ENCODE measurements around the gene RASGRP4. TPM values are rescaled to one million over a fixed set of nuclear protein-coding genes. Genes with fewer than 3 reads are reported as not detected.

Gene RASGRP4
- total and polyA plus RNA-seq, 10 of the 15 experiments (the other 5 are each of a cell fraction or from before 2014, with no cell fraction given), result 0.24 to 7.4 (median 3.3) TPM

- in situ Hi-C loops (cut with MboI) (no loop called here), intact Hi-C loops (cut with micrococcal nuclease; ENCODE audit: unreplicated experiment) (loop anchor here (5.0 kb wide), 1 partner anchor 152 kb away; no protein-coding TSS in a partner anchor)
- TF ChIP-seq POLR2A (IDR thresholded peaks at IDR 0.05; ENCODE audit: low read depth, low read length) (peak; percentile 44; the same call in 1 of the 2 replicates), NR2F1 (conservative IDR thresholded peaks at IDR 0.05) (no peak), CBX5 (IDR thresholded peaks at IDR 0.05; ENCODE audit: low read depth) (no peak), CEBPB (IDR thresholded peaks at IDR 0.05; ENCODE audit: borderline replicate concordance in 1 of 2, low read depth in 2 of 2, low read length in 2 of 2) (no peak), PKNOX1 (IDR thresholded peaks at IDR 0.05) (peak; percentile 41; the same call in 1 of the 2 replicates), CTCF (IDR thresholded peaks at IDR 0.05 in 2 of 3, conservative IDR thresholded peaks at IDR 0.05 in 1 of 3; ENCODE audit: control insufficient read depth in 2 of 3, extremely low read depth in 1 of 3, insufficient read depth in 1 of 3, low read depth in 3 of 3, low read length in 3 of 3) (peak in 1 of 3 experiments; percentile 9; a peak in 1 of 6 replicates), POLR2AphosphoS5 (IDR thresholded peaks at IDR 0.05; ENCODE audit: low read length) (peak; percentile 56)
- TF ChIP-seq, protein P1, sequence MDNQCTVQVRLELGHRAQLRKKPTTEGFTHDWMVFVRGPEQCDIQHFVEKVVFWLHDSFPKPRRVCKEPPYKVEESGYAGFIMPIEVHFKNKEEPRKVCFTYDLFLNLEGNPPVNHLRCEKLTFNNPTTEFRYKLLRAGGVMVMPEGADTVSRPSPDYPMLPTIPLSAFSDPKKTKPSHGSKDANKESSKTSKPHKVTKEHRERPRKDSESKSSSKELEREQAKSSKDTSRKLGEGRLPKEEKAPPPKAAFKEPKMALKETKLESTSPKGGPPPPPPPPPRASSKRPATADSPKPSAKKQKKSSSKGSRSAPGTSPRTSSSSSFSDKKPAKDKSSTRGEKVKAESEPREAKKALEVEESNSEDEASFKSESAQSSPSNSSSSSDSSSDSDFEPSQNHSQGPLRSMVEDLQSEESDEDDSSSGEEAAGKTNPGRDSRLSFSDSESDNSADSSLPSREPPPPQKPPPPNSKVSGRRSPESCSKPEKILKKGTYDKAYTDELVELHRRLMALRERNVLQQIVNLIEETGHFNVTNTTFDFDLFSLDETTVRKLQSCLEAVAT (IDR thresholded peaks at IDR 0.05), result no peak
- TF ChIP-seq, protein P2, sequence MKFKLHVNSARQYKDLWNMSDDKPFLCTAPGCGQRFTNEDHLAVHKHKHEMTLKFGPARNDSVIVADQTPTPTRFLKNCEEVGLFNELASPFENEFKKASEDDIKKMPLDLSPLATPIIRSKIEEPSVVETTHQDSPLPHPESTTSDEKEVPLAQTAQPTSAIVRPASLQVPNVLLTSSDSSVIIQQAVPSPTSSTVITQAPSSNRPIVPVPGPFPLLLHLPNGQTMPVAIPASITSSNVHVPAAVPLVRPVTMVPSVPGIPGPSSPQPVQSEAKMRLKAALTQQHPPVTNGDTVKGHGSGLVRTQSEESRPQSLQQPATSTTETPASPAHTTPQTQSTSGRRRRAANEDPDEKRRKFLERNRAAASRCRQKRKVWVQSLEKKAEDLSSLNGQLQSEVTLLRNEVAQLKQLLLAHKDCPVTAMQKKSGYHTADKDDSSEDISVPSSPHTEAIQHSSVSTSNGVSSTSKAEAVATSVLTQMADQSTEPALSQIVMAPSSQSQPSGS (IDR thresholded peaks at IDR 0.05; ENCODE audit: low read length), result no peak
- peaks cover 2% of the 10 kb centered on the region; the same call in 1 of the 2 replicates for H4K20me1 ChIP-seq (ENCODE audit: control insufficient read depth, insufficient read depth)
- H3K9ac ChIP-seq (ENCODE audit: control insufficient read depth, insufficient read depth, low read length), result no peak overlapping the region
- POLR2A ChIA-PET, result interaction anchor here (1.8 kb wide), 1 partner anchor 10 kb away, joined by 5 read pairs; the partner anchor contains the start of gene PSMD8
- FAIRE-seq, result no peak
- peaks cover 15 to 17% of the 10 kb centered on the region in 2 experiments; a peak in 3 of 4 replicates for H3K36me3 ChIP-seq (ENCODE audit: control insufficient read depth in 2 of 2, insufficient read depth in 2 of 2, low read length in 1 of 2)
- 84% methylated on average over 10 of the region's 10 CpGs for WGBS (ENCODE audit: insufficient coverage, insufficient replicate concordance, low lambda C conversion rate, missing lambda C conversion rate)
- H3K4me2 ChIP-seq (ENCODE audit: control insufficient read depth, insufficient read depth), result no peak overlapping the region
- H3K4me3 ChIP-seq, result no peak overlapping the region
- H3K4me1 ChIP-seq (ENCODE audit: control insufficient read depth, insufficient read depth, low read length), result peaks cover 12% of the 10 kb centered on the region
- no TSS peak for BruUV-seq (replicated peaks)
- SMC1A ChIA-PET (ENCODE audit: uncharacterized antibody, unreplicated experiment), result no interaction called here
- no peaks in the 10 kb centered on the region for H3K9me3 ChIP-seq (replicated peaks; ENCODE audit: control insufficient read depth, insufficient read depth, low read length)
- CTCF ChIA-PET, result interaction anchor here (1.2 kb wide), 1 partner anchor 18 kb away, joined by 3 read pairs; the partner anchor contains the start of gene FAM98C
- no peaks in the 10 kb centered on the region for H3K79me2 ChIP-seq (ENCODE audit: control insufficient read depth, insufficient read depth, low read length)
- H3K27ac ChIP-seq (ENCODE audit: control insufficient read depth, insufficient read depth), result no peak overlapping the region
- RAD21 ChIA-PET (ENCODE audit: unreplicated experiment), result interaction anchor here (0.7 to 1.0 kb wide), 2 partner anchors 19 to 20 kb away, joined by 3 read pairs; partner anchors contain the start of gene FAM98C
- H2AFZ ChIP-seq (ENCODE audit: control insufficient read depth, low read depth, low read length), result no peak overlapping the region
- no peak for ATAC-seq
- no peaks in the 10 kb centered on the region; a peak in 1 of 4 replicates for H3K27me3 ChIP-seq (replicated peaks in 1 of 2; ENCODE audit: control insufficient read depth in 2 of 2, insufficient read depth in 2 of 2, low read length in 1 of 2)
- DNase-seq (ENCODE audit: low read depth, low spot score), result no peak
Measured at GRCh38 chr19:38384209-38385027, 41.6 kb downstream of the RASGRP4 start.

Data from GM12878 (cell line).